AG09309 (cell line): Measurements from ENCODE around the gene ADARB1.
A peak's percentile ranks its signal among the peaks of the same experiment; 100 is the strongest.

Source experiments
- DNase-seq: peaks from one replicate; pipeline ENCODE4 v3.0.0-alpha.2; 2010; ENCODE audit warnings: low read depth
- H3K4me3 ChIP-seq: 2 replicates; pipeline ENCODE4 v1.5.1; 2011; ENCODE audit warnings: mild to moderate bottlenecking, low read depth, low read length, moderate library complexity; ENCODE audit not compliant: control insufficient read depth
- CTCF ChIP-seq: IDR thresholded peaks from 2 replicates; pipeline ENCODE4 v1.5.1; 2011; ENCODE audit warnings: mild to moderate bottlenecking, low read depth, low read length, inconsistent platforms; ENCODE audit not compliant: insufficient read depth, control insufficient read depth; ENCODE audit errors: missing control alignments

ADARB1 gene

GRCh38 chr21:45211661-45212060 lies 137.3 kb downstream of the ADARB1 start:
- H3K4me3 ChIP-seq: no peak overlapping the region
- no peak for DNase-seq
- no peak for TF ChIP-seq CTCF

- no peak for DNase-seq
- TF ChIP-seq CTCF: no peak
- H3K4me3 ChIP-seq: no peak overlapping the region
Observed at GRCh38 chr21:45213392-45213791, 139.0 kb downstream of the ADARB1 start.

- no peak overlapping the region for H3K4me3 ChIP-seq
- no peak for DNase-seq
- no peak for TF ChIP-seq CTCF
Observed at GRCh38 chr21:45215213-45215612, 140.8 kb downstream of the ADARB1 start.

GRCh38 chr21:45217010-45217409 lies 142.6 kb downstream of the ADARB1 start:
- DNase-seq: no peak
- no peak for TF ChIP-seq CTCF
- no peak overlapping the region for H3K4me3 ChIP-seq

- TF ChIP-seq CTCF: no peak
- H3K4me3 ChIP-seq: no peak overlapping the region
- no peak for DNase-seq
Observed at GRCh38 chr21:45219517-45219916, 145.1 kb downstream of the ADARB1 start.

- peak; percentile 18 for DNase-seq
- no peak overlapping the region for H3K4me3 ChIP-seq
- TF ChIP-seq CTCF: no peak
Observed at GRCh38 chr21:45220071-45220481, 145.7 kb downstream of the ADARB1 start.
